ENCODE data around the gene JADE1. TPM values are rescaled to one million over a fixed set of nuclear protein-coding genes. Genes with fewer than 3 reads are reported as not detected.

JADE1 gene
- polyA plus RNA-seq, 1 experiment: 23.2 TPM

DNA sequence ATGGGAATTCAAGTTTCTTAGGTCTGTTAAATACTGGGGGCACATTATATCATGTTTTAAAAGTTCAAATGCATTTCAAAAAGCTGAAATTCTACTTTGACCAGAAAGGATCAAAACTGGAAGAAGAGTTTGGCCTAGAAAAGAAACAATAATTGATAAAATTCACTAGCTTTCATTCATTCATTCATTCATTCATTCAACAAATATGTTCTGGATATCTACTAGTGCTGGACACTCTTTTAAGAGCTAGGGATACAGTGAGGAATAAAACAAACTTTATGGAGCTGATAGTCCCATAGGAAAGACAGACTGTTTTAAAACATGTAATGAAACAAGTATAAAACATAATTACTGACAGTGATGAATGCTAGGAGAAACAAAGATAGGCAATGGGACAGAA lies 106.0 kb downstream of the JADE1 start:
- Histone ChIP-seq H3K27me3 (ENCODE audit: control insufficient read depth, insufficient read depth, low read length) (no peaks in the 10 kb centered on the region), H3K9me3 (ENCODE audit: control insufficient read depth, insufficient read depth, low read length) (no peaks in the 10 kb centered on the region), H3K27ac (ENCODE audit: low read depth, low read length) (no peak overlapping the region), H3K4me3 (ENCODE audit: low read depth, low read length) (no peak overlapping the region)
- ChIA-PET CTCF (no interaction called here), POLR2A (no interaction called here)
- no peak for TF ChIP-seq CTCF (IDR thresholded peaks at IDR 0.05; ENCODE audit: low read depth, low read length)
- no peak for DNase-seq (ENCODE audit: low read depth, low spot score)

DNA sequence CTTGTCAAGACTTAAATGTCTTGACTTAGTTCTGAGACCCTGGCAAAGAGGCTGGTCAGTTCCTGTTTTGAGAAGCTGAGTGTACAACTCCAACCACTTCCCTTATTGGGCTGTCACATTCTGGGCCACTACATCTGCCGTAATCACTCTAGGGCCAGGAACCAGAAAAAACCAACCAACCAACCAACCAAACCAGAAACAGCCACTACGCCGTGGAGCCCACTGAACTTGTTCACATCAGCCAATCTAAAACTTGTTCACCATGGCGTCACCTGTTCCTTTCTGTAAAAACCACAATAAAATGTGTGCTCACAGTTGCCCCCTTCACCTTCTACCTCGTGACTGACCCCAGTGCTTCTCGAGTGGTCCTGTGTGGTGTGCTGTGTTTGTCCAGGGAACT lies 107.3 kb downstream of the JADE1 start:
- Histone ChIP-seq H3K4me3 (ENCODE audit: low read depth, low read length) (no peak overlapping the region), H3K27me3 (ENCODE audit: control insufficient read depth, insufficient read depth, low read length) (no peaks in the 10 kb centered on the region), H3K27ac (ENCODE audit: low read depth, low read length) (no peak overlapping the region), H3K9me3 (ENCODE audit: control insufficient read depth, insufficient read depth, low read length) (no peaks in the 10 kb centered on the region)
- POLR2A ChIA-PET: no interaction called here
- no peak for TF ChIP-seq CTCF (IDR thresholded peaks at IDR 0.05; ENCODE audit: low read depth, low read length)
- CTCF ChIA-PET: no interaction called here
- DNase-seq (ENCODE audit: low read depth, low spot score): no peak

GRCh38 chr4:128917781-128918180 lies 108.3 kb downstream of the JADE1 start:
- no peak for DNase-seq (ENCODE audit: low read depth, low spot score)
- CTCF ChIA-PET: no interaction called here

GRCh38 chr4:128921954-128922353 lies 112.5 kb downstream of the JADE1 start:
- CTCF ChIA-PET: no interaction called here
- Histone ChIP-seq H3K9me3 (ENCODE audit: control insufficient read depth, insufficient read depth, low read length) (no peaks in the 10 kb centered on the region), H3K4me3 (ENCODE audit: low read depth, low read length) (no peak overlapping the region), H3K27me3 (ENCODE audit: control insufficient read depth, insufficient read depth, low read length) (no peaks in the 10 kb centered on the region), H3K27ac (ENCODE audit: low read depth, low read length) (no peak overlapping the region)
- no peak for TF ChIP-seq CTCF (IDR thresholded peaks at IDR 0.05; ENCODE audit: low read depth, low read length)
- POLR2A ChIA-PET: no interaction called here
- DNase-seq (ENCODE audit: low read depth, low spot score): no peak

More at GRCh38 chr4:128917781-128918180, 108.3 kb downstream of the JADE1 start:
- Histone ChIP-seq H3K4me3 (ENCODE audit: low read depth, low read length) (no peak overlapping the region), H3K9me3 (ENCODE audit: control insufficient read depth, insufficient read depth, low read length) (no peaks in the 10 kb centered on the region), H3K27me3 (ENCODE audit: control insufficient read depth, insufficient read depth, low read length) (no peaks in the 10 kb centered on the region), H3K27ac (ENCODE audit: low read depth, low read length) (no peak overlapping the region)
- no peak for TF ChIP-seq CTCF (IDR thresholded peaks at IDR 0.05; ENCODE audit: low read depth, low read length)
- POLR2A ChIA-PET: no interaction called here
